HFF-Myc (cell line): Measurements from ENCODE around the gene TNFSF9.

Experiments
- DNase-seq: peaks from one replicate; pipeline ENCODE4 v3.0.0-alpha.2; 2011; ENCODE audit warnings: low read depth; ENCODE audit errors: extremely low read depth
- H3K4me3 ChIP-seq: replicated peaks from 2 replicates; pipeline ENCODE4 v1.5.1; 2011; ENCODE audit warnings: low read depth, mild to moderate bottlenecking, control low read depth, low read length
- TF ChIP-seq, protein P1 (sequence below): IDR thresholded peaks from 2 replicates; pipeline ENCODE4 v1.5.1; 2012; ENCODE audit warnings: mild to moderate bottlenecking, low read depth, low read length, control low read depth; ENCODE audit errors: missing control alignments

Gene TNFSF9

GRCh38 chr19:6489278-6490061 lies 41.4 kb upstream of the TNFSF9 start:
- DNase-seq = no peak
- no peak overlapping the region for H3K4me3 ChIP-seq
- TF ChIP-seq, protein P1, sequence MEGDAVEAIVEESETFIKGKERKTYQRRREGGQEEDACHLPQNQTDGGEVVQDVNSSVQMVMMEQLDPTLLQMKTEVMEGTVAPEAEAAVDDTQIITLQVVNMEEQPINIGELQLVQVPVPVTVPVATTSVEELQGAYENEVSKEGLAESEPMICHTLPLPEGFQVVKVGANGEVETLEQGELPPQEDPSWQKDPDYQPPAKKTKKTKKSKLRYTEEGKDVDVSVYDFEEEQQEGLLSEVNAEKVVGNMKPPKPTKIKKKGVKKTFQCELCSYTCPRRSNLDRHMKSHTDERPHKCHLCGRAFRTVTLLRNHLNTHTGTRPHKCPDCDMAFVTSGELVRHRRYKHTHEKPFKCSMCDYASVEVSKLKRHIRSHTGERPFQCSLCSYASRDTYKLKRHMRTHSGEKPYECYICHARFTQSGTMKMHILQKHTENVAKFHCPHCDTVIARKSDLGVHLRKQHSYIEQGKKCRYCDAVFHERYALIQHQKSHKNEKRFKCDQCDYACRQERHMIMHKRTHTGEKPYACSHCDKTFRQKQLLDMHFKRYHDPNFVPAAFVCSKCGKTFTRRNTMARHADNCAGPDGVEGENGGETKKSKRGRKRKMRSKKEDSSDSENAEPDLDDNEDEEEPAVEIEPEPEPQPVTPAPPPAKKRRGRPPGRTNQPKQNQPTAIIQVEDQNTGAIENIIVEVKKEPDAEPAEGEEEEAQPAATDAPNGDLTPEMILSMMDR = no peak

DNA sequence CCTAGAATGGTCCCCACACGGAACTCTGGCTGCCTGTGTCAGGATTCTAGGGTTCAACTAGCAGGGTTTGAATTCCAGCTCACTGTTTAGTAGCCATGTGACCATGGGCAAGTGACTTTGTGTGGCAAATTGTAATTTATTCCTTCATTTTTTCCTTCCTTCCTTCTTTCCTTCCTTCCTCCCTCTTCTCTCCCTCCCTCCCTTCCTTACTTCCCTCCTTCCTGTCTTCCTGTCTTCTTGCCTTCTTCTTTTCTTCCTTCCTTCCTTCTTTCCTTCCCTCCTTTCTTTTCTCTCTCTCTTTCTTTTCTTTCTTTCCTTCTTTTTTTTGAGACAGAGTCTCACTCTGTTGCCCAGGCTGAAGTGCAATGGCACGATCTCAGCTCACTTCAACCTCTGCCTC lies 40.7 kb upstream of the TNFSF9 start:
- TF ChIP-seq, protein P1 = no peak
- no peak for DNase-seq
- H3K4me3 ChIP-seq = no peak overlapping the region

DNA sequence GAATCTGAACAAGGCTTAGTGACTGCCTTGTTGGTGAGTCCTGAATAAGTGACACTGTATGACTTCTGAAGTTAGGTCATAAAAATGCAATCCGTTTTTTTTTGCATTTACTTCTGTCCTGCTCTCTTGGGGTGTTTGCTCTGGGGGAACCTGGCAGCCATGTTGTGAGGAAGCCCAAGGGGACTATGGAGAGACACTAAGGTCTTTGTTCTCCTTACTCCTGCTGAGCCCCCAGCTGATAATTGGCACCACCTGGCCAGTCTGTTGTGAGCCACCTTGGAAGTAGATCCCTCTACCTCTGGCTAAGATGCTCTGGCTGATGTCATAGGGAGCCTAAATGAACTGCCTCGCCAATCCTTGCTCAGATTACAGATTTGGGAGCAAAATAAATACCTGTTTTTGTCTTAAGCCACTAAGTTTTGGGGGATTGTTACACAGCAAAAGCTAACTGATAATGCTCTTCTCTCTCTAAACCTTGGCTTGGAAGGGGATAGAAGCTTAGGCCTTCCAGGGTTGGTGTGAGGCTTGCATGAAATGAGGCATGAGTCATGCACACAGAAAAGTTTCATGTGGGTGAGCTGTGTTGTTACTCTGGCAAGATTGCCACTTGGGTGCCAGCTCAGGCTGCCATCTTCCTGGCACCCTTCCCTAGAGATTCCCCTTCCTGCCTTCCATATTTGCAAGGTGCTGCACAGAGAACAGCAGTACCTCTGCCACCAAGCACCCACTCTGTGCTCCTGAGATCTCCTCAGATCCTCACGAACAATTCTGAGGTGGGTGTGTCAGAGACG lies 38.8 kb upstream of the TNFSF9 start:
- DNase-seq = no peak
- H3K4me3 ChIP-seq = no peak overlapping the region

GRCh38 chr19:6494438-6495036 lies 36.3 kb upstream of the TNFSF9 start:
- no peak overlapping the region for H3K4me3 ChIP-seq
- TF ChIP-seq, protein P1 = no peak
- DNase-seq = no peak

More for the DNA sequence above, 38.8 kb upstream of the TNFSF9 start:
- TF ChIP-seq, protein P1 = no peak

- no peak for DNase-seq
- no peak overlapping the region for H3K4me3 ChIP-seq
- TF ChIP-seq, protein P1 = no peak
Observed at GRCh38 chr19:6495947-6496346, 34.9 kb upstream of the TNFSF9 start.

DNA sequence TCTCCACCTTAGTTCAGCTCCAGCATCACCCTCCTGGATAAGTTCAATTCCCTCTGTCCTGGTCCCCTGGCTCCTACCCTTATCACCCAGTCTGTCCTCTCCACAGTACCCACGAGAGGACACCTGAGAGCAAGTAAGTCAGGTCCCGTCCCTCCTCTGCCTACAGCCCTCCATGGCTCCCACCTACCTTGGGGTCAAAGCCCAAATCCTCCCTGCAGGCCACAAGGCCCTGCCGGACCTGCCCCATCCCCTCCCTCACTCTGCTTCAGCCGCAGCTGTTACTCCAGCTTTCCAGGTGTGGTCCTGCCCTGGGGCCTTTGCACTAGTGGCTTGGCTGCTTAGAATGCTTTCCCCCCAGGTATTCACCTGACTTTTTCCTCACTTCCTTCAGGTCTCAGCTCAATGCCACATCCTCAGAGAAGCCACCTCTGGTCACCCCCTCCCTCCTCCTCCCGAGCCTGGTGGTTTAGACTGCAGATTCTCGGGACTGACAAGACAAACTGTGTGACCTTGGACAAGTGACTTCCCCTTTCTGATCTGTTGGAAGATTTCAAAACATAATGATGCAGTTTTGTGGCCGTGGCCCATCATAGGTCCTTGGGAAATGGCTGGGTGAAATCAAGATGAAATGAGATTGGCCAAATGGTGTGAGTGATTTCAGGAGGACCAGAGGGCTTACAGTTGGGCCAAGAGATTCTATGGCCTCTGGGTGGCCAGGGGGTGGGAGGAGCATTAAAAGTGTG lies 32.4 kb upstream of the TNFSF9 start:
- no peak for DNase-seq
- no peak overlapping the region for H3K4me3 ChIP-seq
- TF ChIP-seq, protein P1 = no peak
